ENCODE data around the gene U2AF2. TPM values are rescaled to one million over a fixed set of nuclear protein-coding genes. Genes with fewer than 3 reads are reported as not detected.
A peak's percentile ranks its signal among the peaks of the same experiment; 100 is the strongest.

U2AF2 gene
- total and polyA plus RNA-seq, 9 of the 15 experiments (the other 6 are each of a cell fraction or from before 2014, with no cell fraction given): 3.0 to 331 (median 157) TPM

DNA sequence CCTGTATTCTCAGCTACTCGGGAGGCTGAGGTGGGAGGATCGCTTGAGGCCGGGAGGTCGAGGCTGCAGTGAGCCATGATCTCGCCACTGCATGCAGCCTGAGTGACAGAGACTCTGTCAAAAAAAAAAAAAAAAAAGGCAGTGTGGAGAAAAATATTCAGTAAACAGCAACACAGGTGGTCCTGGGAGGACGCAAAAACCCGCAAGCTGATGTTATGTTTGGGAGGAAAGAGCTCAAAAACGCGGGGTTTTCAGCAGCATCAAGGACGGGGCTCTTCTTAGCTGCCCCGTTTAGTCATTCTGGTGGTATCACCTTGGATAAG, 29.9 kb upstream of the U2AF2 start:
- peak overlapping the region; percentile 89 for H3K4me2 ChIP-seq (ENCODE audit: insufficient read depth, low read length)
- ATAC-seq: no peak
- TSS peak; percentile 72 for BruUV-seq (replicated peaks)
- no peaks in the 10 kb centered on the region for H3K9me3 ChIP-seq (replicated peaks; ENCODE audit: control insufficient read depth, insufficient read depth, low read depth, low read length)
- peaks cover 9 to 11% of the 10 kb centered on the region in 2 experiments; a peak in 4 of 5 replicates for H3K4me1 ChIP-seq (replicated peaks in 1 of 2; ENCODE audit: control insufficient read depth in 2 of 2, insufficient read depth in 2 of 2, low read length in 2 of 2)
- in situ Hi-C loops (cut with MboI) (loop anchor here (5.0 to 25.0 kb wide), 4 partner anchors 108 to 687 kb away; partner anchors contain the start of genes BRSK1, HSPBP1, TNNT1 and ZSCAN5A), intact Hi-C loops (cut with micrococcal nuclease) (no loop called here)
- H3K27ac ChIP-seq (ENCODE audit: extremely low read depth, low read depth, low read length): peak overlapping the region; percentile 93; the same call in 1 of the 3 replicates
- H4K20me1 ChIP-seq (replicated peaks; ENCODE audit: control insufficient read depth, insufficient read depth, low read length): no peaks in the 10 kb centered on the region; the same call in 1 of the 2 replicates
- H2AFZ ChIP-seq (ENCODE audit: low read depth, low read length): peak overlapping the region; percentile 99
- no peaks in the 10 kb centered on the region for H3K27me3 ChIP-seq (ENCODE audit: control insufficient read depth in 2 of 2, insufficient read depth in 2 of 2, low read length in 2 of 2)
- no peak for FAIRE-seq
- WGBS (ENCODE audit: insufficient coverage, low coverage, missing lambda C conversion rate): 33% methylated on average over 11 of the region's 11 CpGs
- peaks cover 9% of the 10 kb centered on the region; the same call in 1 of the 3 replicates for H3K36me3 ChIP-seq (ENCODE audit: control insufficient read depth, insufficient read depth, low read length)
- no peak for TF ChIP-seq FOXK2 (conservative IDR thresholded peaks at IDR 0.05 in 1 of 2, IDR thresholded peaks at IDR 0.05 in 1 of 2; ENCODE audit: low read depth in 2 of 2)
- TF ChIP-seq ZNF384 (IDR thresholded peaks at IDR 0.05; ENCODE audit: low read depth, low read length): peak; percentile 60; the same call in 1 of the 2 replicates
- TF ChIP-seq RFX7 (CRISPR knock-in tag; IDR thresholded peaks at IDR 0.05): no peak
- peak; percentile 52 for TF ChIP-seq PKNOX1 (IDR thresholded peaks at IDR 0.05)
- TF ChIP-seq, protein P1, sequence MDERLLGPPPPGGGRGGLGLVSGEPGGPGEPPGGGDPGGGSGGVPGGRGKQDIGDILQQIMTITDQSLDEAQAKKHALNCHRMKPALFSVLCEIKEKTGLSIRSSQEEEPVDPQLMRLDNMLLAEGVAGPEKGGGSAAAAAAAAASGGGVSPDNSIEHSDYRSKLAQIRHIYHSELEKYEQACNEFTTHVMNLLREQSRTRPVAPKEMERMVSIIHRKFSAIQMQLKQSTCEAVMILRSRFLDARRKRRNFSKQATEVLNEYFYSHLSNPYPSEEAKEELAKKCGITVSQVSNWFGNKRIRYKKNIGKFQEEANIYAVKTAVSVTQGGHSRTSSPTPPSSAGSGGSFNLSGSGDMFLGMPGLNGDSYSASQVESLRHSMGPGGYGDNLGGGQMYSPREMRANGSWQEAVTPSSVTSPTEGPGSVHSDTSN (CRISPR knock-in tag; IDR thresholded peaks at IDR 0.05; ENCODE audit: low read depth): no peak
- TF ChIP-seq, protein P1 (tag; conservative IDR thresholded peaks at IDR 0.05; ENCODE audit: low read depth): 0 out of 2 replicates have a peak, but pooled peaks have one; percentile 21
- peak; percentile 5; the same call in 1 of the 2 replicates for TF ChIP-seq ZFX (CRISPR knock-in tag; IDR thresholded peaks at IDR 0.05)
- 0 out of 2 replicates have a peak, but pooled peaks have one; percentile 26 for TF ChIP-seq SMARCA5 (IDR thresholded peaks at IDR 0.05)
- peak overlapping the region; percentile 67 to 89 for H3K9ac ChIP-seq (ENCODE audit: insufficient read depth in 1 of 2, low read depth in 2 of 2, low read length in 2 of 2)
- H3K9me1 ChIP-seq (ENCODE audit: control insufficient read depth, insufficient read depth, low read length): peaks cover 3% of the 10 kb centered on the region
- peak overlapping the region; percentile 53 for H3K4me3 ChIP-seq
- ChIA-PET CTCF (ENCODE audit: low intra/inter-chr PET ratio) (no interaction called here), POLR2A (interaction anchor here (0.6 to 3.8 kb wide), 14 partner anchors 8 to 552 kb away, joined by 3 to 18 read pairs (median 3); partner anchors contain the start of gene TMEM238)
- peak in 1 of 4 experiments; percentile 2 for DNase-seq (ENCODE audit: extremely low read depth in 1 of 4, low spot score in 3 of 4)
- peaks cover 7% of the 10 kb centered on the region; the same call in 2 of the 3 replicates for H3K79me2 ChIP-seq (ENCODE audit: control insufficient read depth, insufficient read depth, low read length)

Data from K562 (cell line).